Kidney capillary endothelial cell (primary cell): ENCODE measurements around the gene KBTBD7.

Experiments used
- DNase-seq: peaks from one replicate; pipeline ENCODE4 v3.0.0-alpha.2; 2018; ENCODE audit warnings: low spot score

The KBTBD7 gene

GRCh38 chr13:41193919-41194824 is at the start of gene KBTBD7:
Gene KBTBD7 (minus strand): TSS chr13:41194569. CDS start chr13:41194257, 312 bp downstream.
- peak; percentile 91 for DNase-seq

- no peak for DNase-seq
Observed at GRCh38 chr13:41241626-41242025, 47.3 kb upstream of the KBTBD7 start.

GRCh38 chr13:41236369-41236768 is 42.0 kb upstream of the KBTBD7 start:
- no peak for DNase-seq

- DNase-seq: no peak
Observed at GRCh38 chr13:41232578-41233480, 38.5 kb upstream of the KBTBD7 start.

- DNase-seq: no peak
Observed at GRCh38 chr13:41231786-41232185, 37.4 kb upstream of the KBTBD7 start.

- DNase-seq: no peak
Observed at GRCh38 chr13:41231025-41231677, 36.8 kb upstream of the KBTBD7 start.

GRCh38 chr13:41229356-41229755 is 35.0 kb upstream of the KBTBD7 start:
- DNase-seq: no peak

- no peak for DNase-seq
Observed at GRCh38 chr13:41224113-41225110, 30.0 kb upstream of the KBTBD7 start.

GRCh38 chr13:41222259-41222852 is 28.0 kb upstream of the KBTBD7 start:
- DNase-seq: peak; percentile 48

GRCh38 chr13:41220401-41220800 is 26.0 kb upstream of the KBTBD7 start:
- no peak for DNase-seq

GRCh38 chr13:41216160-41216559 is 21.8 kb upstream of the KBTBD7 start:
- peak; percentile 33 for DNase-seq

- DNase-seq: no peak
Observed at GRCh38 chr13:41213919-41214318, 19.6 kb upstream of the KBTBD7 start.

GRCh38 chr13:41213316-41213715 is 18.9 kb upstream of the KBTBD7 start:
- no peak for DNase-seq

- no peak for DNase-seq
Observed at GRCh38 chr13:41212881-41213280, 18.5 kb upstream of the KBTBD7 start.

GRCh38 chr13:41211062-41211461 is 16.7 kb upstream of the KBTBD7 start:
- no peak for DNase-seq

- DNase-seq: no peak
Observed at GRCh38 chr13:41206467-41206866, 12.1 kb upstream of the KBTBD7 start.

GRCh38 chr13:41203810-41204209 is 9.4 kb upstream of the KBTBD7 start:
- DNase-seq: no peak

- DNase-seq: no peak
Observed at GRCh38 chr13:41200126-41200525, 5.8 kb upstream of the KBTBD7 start.

- DNase-seq: no peak
Observed at GRCh38 chr13:41199526-41199925, 5.2 kb upstream of the KBTBD7 start.

GRCh38 chr13:41199079-41199478 is 4.7 kb upstream of the KBTBD7 start:
- no peak for DNase-seq

GRCh38 chr13:41196620-41197019 is 2.3 kb upstream of the KBTBD7 start:
- no peak for DNase-seq
